ENCODE results near the gene YY1. TPM values are rescaled to one million over a fixed set of nuclear protein-coding genes. Genes with fewer than 3 reads are reported as not detected.
A peak's percentile ranks its signal among the peaks of the same experiment; 100 is the strongest.

Gene YY1
- total RNA-seq = 69.8 to 72.8 TPM (median 70.0 TPM) in 3 replicates
- long read RNA-seq, full-length matches to known transcripts = 45 of 49 reads
- long read RNA-seq, partial matches to known transcripts = 0 of 49 reads
- long read RNA-seq, other reads (novel, unspliced or antisense) = 4 of 49 reads

DNA sequence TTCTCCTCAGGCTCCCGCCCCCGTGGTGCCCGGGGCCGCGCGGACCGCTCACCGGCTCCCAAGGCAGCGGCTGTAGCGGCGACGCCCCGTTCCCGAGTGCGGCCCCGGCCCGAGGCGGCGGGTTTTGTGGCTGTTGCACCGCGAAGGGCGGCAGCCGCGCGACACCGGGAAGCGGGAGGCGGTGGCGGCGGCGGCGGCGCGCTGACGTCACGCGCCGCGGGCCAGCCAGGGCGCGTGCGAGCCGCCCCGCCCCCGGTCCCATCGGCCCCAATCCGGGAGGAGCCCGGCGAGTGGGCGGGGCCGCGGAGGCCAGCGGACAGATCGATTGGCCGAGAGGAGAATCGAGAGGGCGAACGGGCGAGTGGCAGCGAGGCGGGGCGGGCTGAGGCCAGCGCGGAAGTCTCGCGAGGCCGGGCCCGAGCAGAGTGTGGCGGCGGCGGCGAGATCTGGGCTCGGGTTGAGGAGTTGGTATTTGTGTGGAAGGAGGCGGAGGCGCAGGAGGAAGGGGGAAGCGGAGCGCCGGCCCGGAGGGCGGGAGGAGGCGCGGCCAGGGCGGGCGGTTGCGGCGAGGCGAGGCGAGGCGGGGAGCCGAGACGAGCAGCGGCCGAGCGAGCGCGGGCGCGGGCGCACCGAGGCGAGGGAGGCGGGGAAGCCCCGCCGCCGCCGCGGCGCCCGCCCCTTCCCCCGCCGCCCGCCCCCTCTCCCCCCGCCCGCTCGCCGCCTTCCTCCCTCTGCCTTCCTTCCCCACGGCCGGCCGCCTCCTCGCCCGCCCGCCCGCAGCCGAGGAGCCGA lies at the start of gene YY1:
TSS of gene YY1 (plus strand) at position 726 of the 792 bp plus-strand sequence. CDS start 101 bp downstream, outside the sequence.
- TF ChIP-seq CTCF (IDR thresholded peaks at IDR 0.05) = no peak
- Mint-ChIP-seq H3K9me3 (ENCODE audit: low read depth) (no peaks in the 10 kb centered on the region), H3K36me3 (ENCODE audit: low read depth) (no peaks in the 10 kb centered on the region), H3K4me1 (ENCODE audit: low read depth) (peaks cover 48% of the 10 kb centered on the region), H3K27me3 (ENCODE audit: low read depth) (no peaks in the 10 kb centered on the region), H3K27ac (ENCODE audit: unreplicated experiment) (peak within 1 kb of the TSS; percentile 97), H3K4me3 (ENCODE audit: unreplicated experiment) (peak within 1 kb of the TSS; percentile 88)
- peak; percentile 99 for DNase-seq (ENCODE audit: low spot score)

DNA sequence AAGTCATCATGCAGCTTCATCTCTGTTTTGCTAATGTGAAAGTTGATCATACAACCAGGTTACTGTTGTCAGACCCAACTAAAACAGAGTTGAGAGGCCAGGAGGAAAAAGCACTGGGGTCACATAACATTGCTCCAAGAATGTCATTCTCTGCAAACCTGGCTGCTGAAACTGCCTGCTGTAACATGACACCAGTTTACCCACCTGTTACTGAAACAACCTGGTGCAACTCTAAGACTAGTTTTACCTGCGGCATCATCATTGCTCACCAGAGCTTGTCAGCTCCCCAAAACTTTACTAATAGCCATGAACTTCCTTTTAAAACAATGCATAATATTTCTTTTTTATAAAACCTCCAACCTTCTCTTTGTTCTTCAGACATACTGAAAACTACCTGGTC lies 48.8 kb upstream of the YY1 start:
- no peaks in the 10 kb centered on the region for H3K9me3 Mint-ChIP-seq (ENCODE audit: low read depth)

GRCh38 chr14:100191584-100192249 lies 47.2 kb upstream of the YY1 start:
- Mint-ChIP-seq H3K4me1 (ENCODE audit: low read depth) (peaks cover 6% of the 10 kb centered on the region), H3K9me3 (ENCODE audit: low read depth) (no peaks in the 10 kb centered on the region), H3K27me3 (ENCODE audit: low read depth) (no peaks in the 10 kb centered on the region), H3K4me3 (ENCODE audit: unreplicated experiment) (no peak overlapping the region), H3K27ac (ENCODE audit: unreplicated experiment) (no peak overlapping the region), H3K36me3 (ENCODE audit: low read depth) (no peaks in the 10 kb centered on the region)
- no peak for TF ChIP-seq CTCF (IDR thresholded peaks at IDR 0.05)
- DNase-seq (ENCODE audit: low spot score) = no peak

More for the DNA sequence above, 48.8 kb upstream of the YY1 start:
- no peaks in the 10 kb centered on the region for H3K36me3 Mint-ChIP-seq (ENCODE audit: low read depth)
- TF ChIP-seq CTCF (IDR thresholded peaks at IDR 0.05) = no peak
- no peaks in the 10 kb centered on the region for H3K27me3 Mint-ChIP-seq (ENCODE audit: low read depth)
- H3K27ac Mint-ChIP-seq (ENCODE audit: unreplicated experiment) = no peak overlapping the region
- DNase-seq (ENCODE audit: low spot score) = no peak
- no peak overlapping the region for H3K4me3 Mint-ChIP-seq (ENCODE audit: unreplicated experiment)
- peaks cover 6% of the 10 kb centered on the region for H3K4me1 Mint-ChIP-seq (ENCODE audit: low read depth)

- Mint-ChIP-seq H3K27ac (ENCODE audit: unreplicated experiment) (peak overlapping the region; percentile 71), H3K27me3 (ENCODE audit: low read depth) (no peaks in the 10 kb centered on the region), H3K9me3 (ENCODE audit: low read depth) (no peaks in the 10 kb centered on the region), H3K4me1 (ENCODE audit: low read depth) (peaks cover 6% of the 10 kb centered on the region), H3K4me3 (ENCODE audit: unreplicated experiment) (peak overlapping the region; percentile 51), H3K36me3 (ENCODE audit: low read depth) (no peaks in the 10 kb centered on the region)
- TF ChIP-seq CTCF (IDR thresholded peaks at IDR 0.05) = no peak
- DNase-seq (ENCODE audit: low spot score) = no peak
Observed at GRCh38 chr14:100192250-100192671, 46.7 kb upstream of the YY1 start.

DNA sequence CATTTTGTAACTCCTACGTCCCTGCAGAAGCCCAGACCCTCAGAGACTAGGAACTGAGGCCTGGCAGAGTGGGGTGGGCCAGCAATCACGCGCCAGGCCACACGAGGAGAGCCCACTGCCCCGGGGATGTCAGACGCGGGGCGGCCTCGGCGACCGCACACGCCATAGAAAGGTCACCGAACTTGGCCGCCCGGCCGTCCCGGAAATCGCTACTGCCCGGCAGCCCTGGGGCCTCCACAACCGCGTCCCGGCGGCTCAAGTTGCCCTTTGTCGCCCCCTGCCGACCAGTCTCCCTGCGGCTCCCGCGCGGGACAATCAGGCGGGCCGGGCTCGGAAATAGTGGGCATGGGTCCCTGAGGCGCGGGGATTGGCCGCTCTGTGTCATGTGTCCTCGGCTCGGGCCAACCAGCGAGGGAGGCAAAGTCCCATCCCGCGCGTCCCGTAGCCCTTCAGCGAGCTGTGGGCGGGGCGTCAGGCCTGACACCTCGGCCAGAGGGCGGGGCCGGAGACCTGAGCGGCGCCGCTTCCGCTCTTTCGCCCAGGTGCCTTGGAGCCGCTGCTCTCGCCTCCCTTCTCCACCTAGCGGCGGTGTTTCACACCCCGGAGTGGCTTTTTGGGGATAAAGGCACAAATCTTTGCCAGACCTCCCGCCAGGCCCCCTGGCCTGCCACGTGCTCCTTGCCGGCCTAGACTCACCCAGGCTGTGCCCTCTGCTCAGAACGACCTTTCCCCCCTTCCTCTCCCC lies 46.1 kb upstream of the YY1 start:
- peaks cover 6% of the 10 kb centered on the region for H3K4me1 Mint-ChIP-seq (ENCODE audit: low read depth)
- H3K36me3 Mint-ChIP-seq (ENCODE audit: low read depth) = no peaks in the 10 kb centered on the region

More for the DNA sequence above, 46.1 kb upstream of the YY1 start:
- H3K27me3 Mint-ChIP-seq (ENCODE audit: low read depth) = no peaks in the 10 kb centered on the region
- no peaks in the 10 kb centered on the region for H3K9me3 Mint-ChIP-seq (ENCODE audit: low read depth)
- peak; percentile 100 for DNase-seq (ENCODE audit: low spot score)
- H3K27ac Mint-ChIP-seq (ENCODE audit: unreplicated experiment) = peak overlapping the region; percentile 75
- peak; percentile 97 for TF ChIP-seq CTCF (IDR thresholded peaks at IDR 0.05)
- peak overlapping the region; percentile 73 for H3K4me3 Mint-ChIP-seq (ENCODE audit: unreplicated experiment)

All from chondrocyte (in vitro differentiated cells).